H1 (cell line): ENCODE data around the gene OIP5. TPM values are rescaled to one million over a fixed set of nuclear protein-coding genes. Genes with fewer than 3 reads are reported as not detected.

Experiments
- CTCF ChIA-PET: fragments of 300-600 bp; sonication (Branson Sonifier 250); formaldehyde crosslinking; loops from one replicate; lab custom pipeline; 2021; ENCODE audit not compliant: partially characterized antibody; lab: Charles Lee
- POLR2A ChIA-PET: fragments of 300-600 bp; sonication (Branson Sonifier 250); formaldehyde crosslinking; loops from one replicate; lab custom pipeline; 2021; ENCODE audit warnings: inconsistent platforms; ENCODE audit not compliant: partially characterized antibody; lab: Charles Lee
- DNase-seq, 2 experiments: peaks; one replicate each; pipeline versions ENCODE4 v3.0.0 to v3.0.0-alpha.2; 2010 to 2022; ENCODE audit warnings: low spot score in 2 of 2, low read depth in 1 of 2, mixed read lengths in 1 of 2
- FAIRE-seq: peaks from 2 replicates; lab custom pipeline; 2011; peaks lifted over from hg19 to GRCh38; lab: Jason Lieb, UNC
- H2AFZ ChIP-seq: 2 replicates; pipeline ENCODE4 v1.8.1; 2012; ENCODE audit warnings: low read length, inconsistent platforms
- H2AK5ac ChIP-seq: 2 replicates; pipeline ENCODE4 v1.6.1; 2013; ENCODE audit warnings: low read depth, low read length
- H2BK120ac ChIP-seq: replicated peaks from 2 replicates; pipeline ENCODE3; 2013; ENCODE audit warnings: low read depth, low read length, inconsistent platforms
- H2BK12ac ChIP-seq: 2 replicates; pipeline ENCODE4 v1.6.1; 2013; ENCODE audit warnings: low read depth, low read length
- H2BK15ac ChIP-seq: 2 replicates; pipeline ENCODE4 v1.6.1; 2013; ENCODE audit warnings: low read length
- H2BK20ac ChIP-seq: 2 replicates; pipeline ENCODE4 v1.6.1; 2013; ENCODE audit warnings: low read length
- H2BK5ac ChIP-seq: 2 replicates; pipeline ENCODE4 v1.6.1; 2013; ENCODE audit warnings: low read depth, low read length
- H3K14ac ChIP-seq: 2 replicates; pipeline ENCODE4 v1.6.1; 2013; ENCODE audit warnings: inconsistent platforms; ENCODE audit not compliant: insufficient read length
- H3K18ac ChIP-seq: 2 replicates; pipeline ENCODE4 v1.6.1; 2013; ENCODE audit warnings: low read length; ENCODE audit errors: extremely low read depth
- H3K23ac ChIP-seq: 2 replicates; pipeline ENCODE4 v1.6.1; 2013; ENCODE audit warnings: inconsistent platforms; ENCODE audit not compliant: insufficient read length
- H3K23me2 ChIP-seq: 2 replicates; pipeline ENCODE4 v1.6.1; 2013; ENCODE audit warnings: low read depth, low read length
- H3K27ac ChIP-seq: 2 replicates; pipeline ENCODE4 v1.6.1; 2011; ENCODE audit warnings: low read depth, low read length, inconsistent platforms
- H3K27me3 ChIP-seq, 4 experiments: replicated peaks in 1 of 4; 1 replicate in 1 of 4; 2 replicates in 3 of 4; pipeline versions ENCODE4 v1.6.1 to v1.8.1; 2011 to 2013; ENCODE audit warnings: low read length in 3 of 4, mild to moderate bottlenecking in 3 of 4, inconsistent platforms in 2 of 4, mixed read lengths in 2 of 4, moderate library complexity in 1 of 4; ENCODE audit not compliant: control insufficient read depth in 3 of 4, insufficient read depth in 3 of 4; ENCODE audit errors: extremely low read depth in 1 of 4
- H3K36me3 ChIP-seq, 4 experiments: 2 replicates each; pipeline versions ENCODE4 v1.6.1 to v1.8.1; 2011 to 2013; ENCODE audit warnings: mild to moderate bottlenecking in 4 of 4, low read length in 3 of 4, moderate library complexity in 2 of 4, control low read depth in 1 of 4, inconsistent platforms in 1 of 4; ENCODE audit not compliant: insufficient read depth in 4 of 4, control insufficient read depth in 2 of 4
- H3K4ac ChIP-seq: replicated peaks from 2 replicates; pipeline ENCODE3; 2013; ENCODE audit warnings: low read length, low read depth, mixed read lengths, inconsistent platforms; ENCODE audit not compliant: insufficient read length
- H3K4me1 ChIP-seq, 4 experiments: replicated peaks in 1 of 4; 1 replicate in 1 of 4; 2 replicates in 3 of 4; pipeline versions ENCODE4 v1.6.1 to v1.8.1; 2011 to 2013; ENCODE audit warnings: low read length in 3 of 4, inconsistent platforms in 2 of 4, mixed read lengths in 1 of 4; ENCODE audit not compliant: insufficient read depth in 4 of 4, control insufficient read depth in 3 of 4
- H3K4me2 ChIP-seq, 2 experiments: 2 replicates each; pipeline versions ENCODE4 v1.6.1 to v1.8.1; 2011 to 2013; ENCODE audit warnings: low read depth in 2 of 2, low read length in 2 of 2, control low read depth in 1 of 2, inconsistent platforms in 1 of 2, mild to moderate bottlenecking in 1 of 2; ENCODE audit not compliant: insufficient read depth in 1 of 2
- H3K4me3 ChIP-seq, 4 experiments: fragments of 200-600, 300-600 bp in 1 of 4; sonication (generic), shearing (Covaris generic), sonication (Bioruptor Twin) in 1 of 4; 2 replicates each; pipeline versions ENCODE4 v1.5.1 to v1.8.1; 2011 to 2016; ENCODE audit warnings: low read length in 4 of 4, low read depth in 3 of 4, control low read depth in 2 of 4, inconsistent platforms in 2 of 4, mild to moderate bottlenecking in 2 of 4, mixed read lengths in 1 of 4, moderate library complexity in 1 of 4; ENCODE audit not compliant: insufficient read depth in 2 of 4; ENCODE audit errors: extremely low read depth in 1 of 4
- H3K56ac ChIP-seq: replicated peaks from 2 replicates; pipeline ENCODE3; 2013; ENCODE audit warnings: low read depth, mild to moderate bottlenecking, mixed read lengths, low read length, inconsistent platforms; ENCODE audit not compliant: insufficient read length
- H3K79me1 ChIP-seq: 2 replicates; pipeline ENCODE4 v1.6.1; 2013; ENCODE audit warnings: low read depth, low read length, control low read depth
- H3K79me2 ChIP-seq, 2 experiments: 2 replicates each; pipeline versions ENCODE4 v1.6.1 to v1.8.1; 2012 to 2013; ENCODE audit warnings: low read length in 2 of 2, mild to moderate bottlenecking in 2 of 2, inconsistent platforms in 1 of 2; ENCODE audit not compliant: insufficient read depth in 2 of 2, control insufficient read depth in 1 of 2
- H3K9ac ChIP-seq, 4 experiments: replicated peaks in 1 of 4; 1 replicate in 1 of 4; 2 replicates in 3 of 4; pipeline versions ENCODE4 v1.6.1 to v1.8.1; 2011 to 2013; ENCODE audit warnings: low read depth in 3 of 4, low read length in 3 of 4, control low read depth in 2 of 4, mild to moderate bottlenecking in 2 of 4, moderate library complexity in 2 of 4, inconsistent platforms in 1 of 4; ENCODE audit errors: extremely low read depth in 1 of 4
- H3K9me3 ChIP-seq, 2 experiments: 2 replicates each; pipeline versions ENCODE4 v1.6.1 to v1.8.1; 2012 to 2013; ENCODE audit warnings: mild to moderate bottlenecking in 2 of 2, moderate library complexity in 2 of 2, control low read depth in 1 of 2, inconsistent platforms in 1 of 2, low read depth in 1 of 2, low read length in 1 of 2, mixed read lengths in 1 of 2; ENCODE audit not compliant: insufficient read depth in 2 of 2
- H4K20me1 ChIP-seq, 2 experiments: replicated peaks in 1 of 2; 2 replicates each; pipeline versions ENCODE3 to v1.8.1; 2011 to 2013; ENCODE audit warnings: inconsistent platforms in 2 of 2, low read length in 2 of 2, mild to moderate bottlenecking in 1 of 2; ENCODE audit not compliant: insufficient read depth in 2 of 2, control insufficient read depth in 1 of 2
- H4K5ac ChIP-seq: 2 replicates; pipeline ENCODE4 v1.6.1; 2013; ENCODE audit warnings: low read length, low read depth, mixed read lengths, inconsistent platforms; ENCODE audit not compliant: insufficient read length
- H4K8ac ChIP-seq: 2 replicates; pipeline ENCODE4 v1.8.0; 2013; ENCODE audit warnings: mild to moderate bottlenecking, moderate library complexity, low read length, inconsistent platforms; ENCODE audit not compliant: insufficient read depth; ENCODE audit errors: extremely low read depth
- H4K91ac ChIP-seq: replicated peaks from 2 replicates; pipeline ENCODE3; 2013; ENCODE audit warnings: low read length, mixed read lengths, inconsistent platforms; ENCODE audit not compliant: insufficient read length
- WGBS, 2 experiments: shearing (Covaris generic) in 1 of 2; methylation state at CpG; one replicate each; pipeline versions ENCODE4 v1.1.6 to v1.1.7; 2013 to 2015; ENCODE audit warnings: low lambda C conversion rate in 2 of 2, mixed read lengths in 2 of 2, inconsistent platforms in 1 of 2, low coverage in 1 of 2, missing lambda C conversion rate in 1 of 2; ENCODE audit not compliant: insufficient replicate concordance in 2 of 2, insufficient coverage in 1 of 2, insufficient read length in 1 of 2; ENCODE audit errors: extremely low coverage in 1 of 2, missing lambda C conversion rate in 1 of 2; 5-methylcytosine and 5-hydroxymethylcytosine counted together
- polyA plus RNA-seq, 7 experiments: library from polyadenylated mRNA; depleted of rRNA in 3 of 7; stranded (reverse) in 5 of 7; unstranded in 2 of 7; fragments of >200 nt in 5 of 7; fragments of 200-250 nt in 2 of 7; gene quantifications; 1 replicate in 5 of 7; 2 replicates in 1 of 7; 4 replicates in 1 of 7; pipeline versions ENCODE4 v1.2.1 to v1.2.3, GENCODE V29; 2011 to 2013; ENCODE audit warnings: missing spikeins in 2 of 7, mixed read lengths in 2 of 7
- total RNA-seq: library from RNA; stranded (reverse); fragmentation: NEBNext Ultra II Directional; extraction: Animal tissue kit (Norgen Biotek cat#: 25700); gene quantifications from 2 replicates; pipeline ENCODE4 v1.2.1, GENCODE V29; 2021

Gene OIP5
- total and polyA plus RNA-seq, 2 of the 8 experiments (the other 6 are each of a cell fraction or from before 2014, with no cell fraction given) = 34.8 to 44.5 TPM

DNA sequence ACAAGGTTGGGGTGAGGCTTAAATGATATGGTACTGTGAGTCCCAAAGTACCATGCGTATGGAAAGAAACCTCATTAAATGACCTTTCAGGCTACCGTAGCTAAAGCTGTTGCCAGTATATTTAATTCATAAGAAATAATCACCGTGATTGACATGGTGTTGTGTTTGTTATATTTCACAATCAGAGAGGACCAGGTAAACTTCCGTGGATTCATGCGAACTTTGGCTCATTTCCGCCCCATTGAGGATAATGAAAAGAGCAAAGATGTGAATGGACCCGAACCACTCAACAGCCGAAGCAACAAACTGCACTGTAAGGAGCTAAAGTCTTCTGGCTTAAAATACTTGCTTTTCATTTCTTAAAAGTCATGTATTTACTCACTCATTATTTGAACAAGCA lies 69.8 kb downstream of the OIP5 start:
- ChIA-PET POLR2A (no interaction called here), CTCF (no interaction called here)
- Histone ChIP-seq H4K8ac (no peak overlapping the region), H4K91ac (no peak overlapping the region), H2BK20ac (no peak overlapping the region), H3K4me3 (no peak overlapping the region), H3K27me3 (no peaks in the 10 kb centered on the region), H4K5ac (no peak overlapping the region), H3K79me1 (no peaks in the 10 kb centered on the region), H3K79me2 (no peaks in the 10 kb centered on the region), H2AFZ (no peak overlapping the region), H3K23me2 (no peaks in the 10 kb centered on the region), H3K18ac (no peak overlapping the region), H3K4me2 (no peak overlapping the region), H2BK15ac (no peak overlapping the region), H3K56ac (no peak overlapping the region), H3K36me3 (peaks cover 0 to 18% (median 4%) of the 10 kb centered on the region in 4 experiments; a peak in 3 of 8 replicates), H3K9me3 (no peaks in the 10 kb centered on the region), H3K27ac (no peak overlapping the region), H3K4me1 (peaks cover 0 to 3% (median 2%) of the 10 kb centered on the region in 4 experiments; a peak in 6 of 7 replicates), H3K9ac (no peak overlapping the region), H2AK5ac (no peak overlapping the region), H2BK120ac (no peak overlapping the region), H3K14ac (no peak overlapping the region), H2BK12ac (no peak overlapping the region), H3K23ac (no peak overlapping the region), H2BK5ac (no peak overlapping the region), H3K4ac (no peak overlapping the region), H4K20me1 (no peaks in the 10 kb centered on the region)
- DNase-seq (no peak), FAIRE-seq (no peak)
- WGBS, 2 experiments = 92% methylated on average over 8 of the region's 8 CpGs; no CpG with 5 or more reads in 1 of the 2 experiments
